ENCODE measurements around the gene SLC19A2. TPM values are rescaled to one million over a fixed set of nuclear protein-coding genes. Genes with fewer than 3 reads are reported as not detected.

The SLC19A2 gene
- total and polyA plus RNA-seq, 2 donors (not counting 3 experiments of a cell fraction or from before 2014, with no cell fraction given): 5.2 to 5.4 TPM

GRCh38 chr1:169517558-169518186, 31.9 kb upstream of the SLC19A2 start:
- no peaks in the 10 kb centered on the region for H3K9me3 ChIP-seq (replicated peaks; ENCODE audit: control insufficient read depth, insufficient read depth, low read length)
- POLR2A ChIA-PET: no interaction called here
- intact Hi-C loops (cut with micrococcal nuclease): no loop called here

More at GRCh38 chr1:169517558-169518186, 31.9 kb upstream of the SLC19A2 start:
- no peaks in the 10 kb centered on the region for H3K27me3 ChIP-seq (ENCODE audit: control insufficient read depth in 2 of 2, insufficient read depth in 2 of 2, low read length in 2 of 2)
- no peak overlapping the region for H3K9ac ChIP-seq (replicated peaks; ENCODE audit: extremely low read depth, insufficient read depth, low read length)
- H3K36me3 ChIP-seq (ENCODE audit: control insufficient read depth in 2 of 2, extremely low read depth in 1 of 2, insufficient read depth in 2 of 2, low read length in 2 of 2): no peaks in the 10 kb centered on the region
- CTCF ChIA-PET: interaction anchor here (0.8 kb wide), 1 partner anchor 292 kb away, joined by 3 read pairs; no protein-coding TSS in a partner anchor
- TF ChIP-seq CTCF (IDR thresholded peaks at IDR 0.05; ENCODE audit: extremely low read depth in 1 of 2, insufficient read depth in 1 of 2, low read depth in 1 of 2, low read length in 2 of 2) (no peak), GATA2 (IDR thresholded peaks at IDR 0.05; ENCODE audit: insufficient read depth, insufficient read length, low read depth, low read length) (no peak), EZH2 (IDR thresholded peaks at IDR 0.05; ENCODE audit: borderline replicate concordance, low read depth, low read length, severe bottlenecking) (no peak), MAX (IDR thresholded peaks at IDR 0.05; ENCODE audit: insufficient read depth, insufficient read length) (no peak), JUN (IDR thresholded peaks at IDR 0.05; ENCODE audit: borderline replicate concordance, insufficient read depth, insufficient read length, low read depth) (no peak), FOS (IDR thresholded peaks at IDR 0.05; ENCODE audit: borderline replicate concordance, insufficient read depth, low read length) (no peak), POLR2AphosphoS5 (IDR thresholded peaks at IDR 0.05; ENCODE audit: insufficient read depth, low read depth, low read length) (no peak)
- no peaks in the 10 kb centered on the region for H3K79me2 ChIP-seq (ENCODE audit: control insufficient read depth, insufficient read depth, low read length)
- no peak overlapping the region for H3K4me3 ChIP-seq (replicated peaks in 1 of 3; ENCODE audit: insufficient read depth in 1 of 3, low read depth in 1 of 3, low read length in 3 of 3)
- no peak overlapping the region for H3K4me2 ChIP-seq (ENCODE audit: insufficient read depth, low read length)
- DNase-seq (ENCODE audit: low read depth, low spot score) (no peak), FAIRE-seq (no peak)
- no peaks in the 10 kb centered on the region for H3K9me1 ChIP-seq (replicated peaks; ENCODE audit: control insufficient read depth, extremely low read depth, insufficient read depth, low read length)
- BruUV-seq (replicated peaks): no TSS peak
- H3K4me1 ChIP-seq (ENCODE audit: control insufficient read depth, extremely low read depth, insufficient read depth, low read length): no peaks in the 10 kb centered on the region
- no peak overlapping the region for H3K27ac ChIP-seq (ENCODE audit: insufficient read depth, low read depth, low read length)
- dilution Hi-C loops (cut with MboI; ENCODE audit: extremely low pct_ligation_motif_present, low sequenced_read_pairs): no loop called here
- no peaks in the 10 kb centered on the region for H4K20me1 ChIP-seq (replicated peaks; ENCODE audit: control insufficient read depth, extremely low read depth, insufficient read depth, low read length)
- H2AFZ ChIP-seq (ENCODE audit: low read depth, low read length): no peak overlapping the region

Data from endothelial cell of umbilical vein (primary cell).